Right ventricle myocardium inferior (tissue), 1 donor: ENCODE results near the gene GRIK3. TPM values are rescaled to one million over a fixed set of nuclear protein-coding genes. Genes with fewer than 3 reads are reported as not detected.

Source experiments
- ATAC-seq: fragments of 200-7000 bp; cut with Tn5 transposase; one replicate; pipeline ENCODE4 v1.9.1; 2020; ENCODE audit warnings: mild to moderate bottlenecking, moderate library complexity
- DNase-seq: peaks from one replicate; pipeline ENCODE4 v3.0.0; 2021; ENCODE audit errors: missing footprints
- intact Hi-C: fragments of 100-400 bp; cut with DNase I; formaldehyde crosslinking; loops from one replicate; pipeline ENCODE4 v1.11.0; 2022
- total RNA-seq: library from RNA; stranded (reverse); fragmentation: NEBNext Ultra II Directional; extraction: Animal tissue kit (Norgen Biotek cat#: 25700); gene quantifications from one replicate; pipeline ENCODE4 v1.2.1, GENCODE V29; 2021
- donor health status: DM: no; HTN: yes; CAD: no; lungs with severe emphysema.

Gene GRIK3
- total RNA-seq, 1 donor from 2014 or later, result 0.65 TPM

- ATAC-seq, result no peak
- DNase-seq, result no peak
- intact Hi-C loops, result no loop called here
These were observed 203.0 kb downstream of the GRIK3 start for GRCh38 chr1:36831186-36831810.

DNA sequence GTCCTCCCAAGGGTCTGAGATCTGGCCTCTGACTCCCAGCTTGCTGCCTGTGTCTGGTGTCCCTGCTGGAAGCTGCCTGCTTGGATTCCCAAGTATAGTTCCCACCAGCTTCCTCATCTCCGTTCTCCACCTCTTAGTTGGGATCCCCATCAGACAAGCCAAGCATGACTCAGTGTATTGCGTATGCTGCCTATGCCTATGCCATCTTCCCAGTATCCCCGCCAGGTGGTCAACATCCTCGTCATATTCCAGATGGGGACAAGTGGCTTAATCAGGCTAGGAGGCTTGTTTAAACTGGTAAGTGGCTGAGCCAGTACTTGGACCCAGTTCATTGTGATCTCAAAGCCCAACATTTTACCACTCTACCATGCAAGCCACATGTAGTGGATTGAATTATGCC, 204.4 kb downstream of the GRIK3 start:
- ATAC-seq, result no peak
- intact Hi-C loops, result no loop called here

DNA sequence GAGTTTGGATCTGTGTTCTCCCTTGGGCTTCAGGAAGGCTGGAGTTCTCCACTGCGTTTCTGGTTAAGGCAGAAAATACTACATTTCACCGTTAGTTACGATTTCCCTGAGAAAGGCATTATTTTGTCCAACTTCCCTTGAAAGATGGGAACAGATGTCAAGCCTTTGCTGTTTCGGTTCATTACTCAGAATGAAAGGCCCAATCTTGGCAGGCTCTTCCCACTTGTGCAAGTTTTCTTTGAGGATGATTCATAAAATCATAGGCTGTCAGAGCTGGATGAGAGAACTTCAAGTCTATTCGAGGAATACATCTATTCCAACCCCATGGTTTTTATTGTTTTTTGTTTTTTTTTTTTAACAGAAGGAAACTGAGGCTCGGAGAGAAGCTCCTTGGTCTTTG, 205.2 kb downstream of the GRIK3 start:
- DNase-seq (no peak), ATAC-seq (no peak)
- intact Hi-C loops, result no loop called here

More for the DNA sequence above, 204.4 kb downstream of the GRIK3 start:
- DNase-seq, result no peak

DNA sequence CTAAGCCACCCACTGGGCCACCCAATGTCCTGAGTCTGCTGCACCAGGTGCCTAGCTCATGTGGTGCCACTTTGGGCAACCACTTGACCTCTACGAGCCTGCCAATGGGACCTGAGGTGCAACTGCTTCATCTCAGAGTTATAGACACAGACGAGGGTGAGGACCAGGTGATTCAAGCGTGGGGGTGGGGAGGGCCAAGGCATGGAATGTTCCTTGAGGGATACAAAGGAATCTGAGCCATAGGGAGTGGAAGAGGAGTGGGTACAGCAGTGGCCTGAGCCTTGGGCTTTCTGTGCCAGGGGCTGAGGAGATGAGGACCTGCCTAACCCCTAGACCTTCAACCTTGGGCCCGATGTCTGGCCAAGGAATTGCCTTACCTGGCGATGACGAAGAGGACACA, 209.1 kb downstream of the GRIK3 start:
- ATAC-seq, result no peak

DNA sequence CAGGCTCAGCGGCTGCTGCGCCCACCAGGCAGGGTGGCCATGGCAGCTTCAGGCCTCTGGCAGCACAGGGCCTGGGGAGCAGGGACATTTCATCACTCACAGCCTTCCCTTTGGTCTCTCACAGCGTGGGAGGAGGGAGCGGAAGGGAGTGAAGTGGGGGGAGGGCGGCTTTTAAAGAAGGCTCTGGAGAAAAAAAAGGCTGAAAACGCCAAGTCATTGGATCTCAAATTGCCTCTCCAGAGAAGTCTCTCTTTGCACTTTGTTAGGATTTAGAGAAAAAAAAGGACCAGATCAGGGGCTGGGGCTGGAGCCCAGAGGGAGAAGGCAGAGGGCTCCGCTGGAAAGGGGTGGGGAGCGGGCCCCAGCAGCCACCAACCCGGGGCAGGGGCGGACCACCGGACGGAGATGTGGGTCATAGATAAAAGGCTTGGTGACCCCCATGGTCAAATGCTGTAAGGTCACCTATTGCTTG, 209.9 kb downstream of the GRIK3 start:
- ATAC-seq (no peak), DNase-seq (no peak)
- intact Hi-C loops, result no loop called here

More for the DNA sequence above, 209.1 kb downstream of the GRIK3 start:
- intact Hi-C loops, result no loop called here
- no peak for DNase-seq

DNA sequence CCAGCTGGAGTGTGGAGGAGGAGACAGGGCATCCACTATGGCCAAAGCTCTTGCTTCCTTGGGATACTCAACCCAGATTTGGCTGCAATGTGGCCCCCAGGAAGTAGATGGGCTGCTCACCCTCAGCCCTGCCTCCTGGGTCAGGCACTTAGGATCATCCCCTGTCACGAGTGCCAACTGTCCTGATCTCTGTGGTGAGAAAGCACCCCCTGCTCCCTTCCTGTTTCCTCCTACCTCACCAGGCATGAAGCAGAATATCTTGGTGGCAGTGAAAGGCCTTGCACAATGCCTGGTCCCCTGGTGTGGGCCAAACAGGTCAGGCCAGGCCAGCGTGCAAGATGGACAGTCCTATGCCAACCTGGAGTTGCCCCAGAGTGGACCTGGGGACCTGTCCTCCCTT, 211.7 kb downstream of the GRIK3 start:
- ATAC-seq (no peak), DNase-seq (no peak)
- intact Hi-C loops, result no loop called here

- DNase-seq, result no peak
- no peak for ATAC-seq
- intact Hi-C loops, result no loop called here
These were observed 212.9 kb downstream of the GRIK3 start for GRCh38 chr1:36821386-36821785.

DNA sequence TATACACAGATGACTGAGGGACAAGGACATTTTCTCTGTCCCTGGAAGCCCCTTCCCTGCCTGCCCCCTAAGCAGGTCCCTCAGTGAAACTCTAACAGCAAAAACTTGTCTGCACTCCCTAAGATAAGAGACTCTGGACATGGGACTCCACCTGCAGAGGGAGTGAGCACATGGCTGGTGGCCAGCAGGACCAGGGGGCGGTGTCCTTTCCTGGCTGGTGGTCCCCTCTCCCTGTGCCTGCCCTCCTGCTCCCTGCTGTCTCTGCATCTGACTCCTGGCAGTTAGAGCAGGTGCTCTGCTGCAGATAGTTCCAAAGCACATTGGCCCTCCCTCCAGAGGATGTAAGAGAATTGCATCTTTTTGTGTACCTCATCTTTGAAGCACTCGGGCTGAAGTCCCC, 215.5 kb downstream of the GRIK3 start:
- DNase-seq, result no peak
- ATAC-seq, result no peak
- intact Hi-C loops, result no loop called here

GRCh38 chr1:36816348-36816747, 218.0 kb downstream of the GRIK3 start:
- DNase-seq, result no peak
- intact Hi-C loops, result no loop called here
- ATAC-seq, result no peak

- no peak for DNase-seq
- intact Hi-C loops, result no loop called here
- ATAC-seq, result no peak
These were observed 219.5 kb downstream of the GRIK3 start for GRCh38 chr1:36814774-36815173.

DNA sequence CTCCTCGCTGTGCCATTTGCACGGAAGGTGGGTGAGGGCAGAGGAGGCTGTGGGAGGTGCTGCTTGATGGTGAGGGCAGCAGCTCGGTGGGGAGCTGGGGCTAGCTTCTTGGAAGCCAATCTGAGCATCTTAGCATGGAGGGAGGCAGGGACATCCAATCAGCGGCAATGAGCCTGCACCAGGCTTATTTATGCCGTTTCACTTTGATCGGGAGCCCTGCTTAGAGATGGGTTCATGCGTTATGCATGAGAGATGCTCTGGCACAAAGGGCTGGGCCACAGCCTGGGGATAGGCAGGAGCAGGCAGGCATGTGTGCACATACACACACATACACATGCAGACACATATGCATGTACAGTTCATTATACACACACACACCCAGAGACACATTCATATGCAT, 220.2 kb downstream of the GRIK3 start:
- DNase-seq, result no peak
- ATAC-seq, result no peak
- intact Hi-C loops, result no loop called here

GRCh38 chr1:36807262-36807661, 227.1 kb downstream of the GRIK3 start:
- intact Hi-C loops, result no loop called here
- DNase-seq, result no peak
- no peak for ATAC-seq

DNA sequence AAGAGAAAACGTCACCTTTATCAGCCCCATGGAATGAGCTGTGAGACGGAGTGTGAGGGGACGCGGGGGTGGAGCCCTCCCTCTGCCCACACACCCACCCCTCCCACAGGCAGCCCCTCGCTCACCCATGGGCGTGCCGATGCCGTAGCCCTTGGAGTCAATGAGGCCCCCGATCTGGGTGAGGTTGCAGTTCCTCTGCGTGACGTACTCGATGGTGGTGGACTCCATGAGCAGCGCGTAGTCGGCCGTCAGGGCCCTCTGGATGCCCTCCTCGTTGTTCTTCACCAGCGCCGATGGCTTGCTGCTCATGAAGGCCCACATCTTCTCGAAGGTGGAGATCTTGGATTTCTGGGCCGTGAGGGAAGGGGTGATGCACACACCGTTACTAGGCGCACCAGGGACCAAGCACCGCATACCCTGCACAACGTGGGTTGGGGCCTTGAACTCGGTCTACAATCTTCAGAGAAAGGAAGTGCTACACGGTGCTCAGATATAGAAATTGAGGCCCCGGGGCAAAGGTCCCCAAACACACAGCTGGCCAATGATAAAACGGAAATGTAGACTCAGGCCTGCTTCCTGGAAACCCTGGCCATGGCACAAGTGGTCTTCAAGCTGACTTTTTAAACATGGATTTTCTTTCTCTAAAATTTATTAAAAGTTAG, 228.2 kb downstream of the GRIK3 start:
- no peak for DNase-seq
- no peak for ATAC-seq
- intact Hi-C loops, result no loop called here

DNA sequence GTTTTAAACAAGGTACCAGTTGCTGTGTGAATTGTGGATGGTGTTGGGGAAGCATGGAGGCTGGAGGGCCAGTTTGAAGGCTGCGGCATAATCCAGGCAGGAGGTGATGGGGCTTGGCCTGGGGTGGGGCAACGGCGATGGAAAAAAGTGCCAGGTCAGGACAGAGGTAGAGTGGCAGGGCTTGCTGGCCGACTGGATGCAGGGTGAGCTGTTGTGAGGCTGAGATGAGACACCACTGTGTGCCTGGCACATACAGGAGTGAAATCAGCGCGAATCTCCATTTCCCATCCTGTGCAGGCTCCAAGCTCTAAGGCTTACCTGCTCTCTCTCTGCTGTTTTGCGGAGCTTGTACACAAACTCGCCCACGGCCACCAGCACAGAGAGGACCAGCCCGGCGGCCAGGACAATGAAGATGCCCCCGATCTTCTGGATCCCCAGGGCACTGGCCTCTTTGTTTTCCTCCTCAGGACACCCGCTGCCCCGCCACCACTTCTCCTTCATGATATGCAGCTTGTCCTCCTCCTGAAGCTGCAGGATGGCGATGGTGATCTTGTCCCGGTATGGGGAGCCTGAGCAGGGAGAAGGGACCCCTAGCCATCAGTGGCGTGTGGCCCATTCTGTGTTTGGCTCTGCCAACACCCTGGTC, 229.5 kb downstream of the GRIK3 start:
- no peak for ATAC-seq
- intact Hi-C loops, result no loop called here
- DNase-seq, result no peak

DNA sequence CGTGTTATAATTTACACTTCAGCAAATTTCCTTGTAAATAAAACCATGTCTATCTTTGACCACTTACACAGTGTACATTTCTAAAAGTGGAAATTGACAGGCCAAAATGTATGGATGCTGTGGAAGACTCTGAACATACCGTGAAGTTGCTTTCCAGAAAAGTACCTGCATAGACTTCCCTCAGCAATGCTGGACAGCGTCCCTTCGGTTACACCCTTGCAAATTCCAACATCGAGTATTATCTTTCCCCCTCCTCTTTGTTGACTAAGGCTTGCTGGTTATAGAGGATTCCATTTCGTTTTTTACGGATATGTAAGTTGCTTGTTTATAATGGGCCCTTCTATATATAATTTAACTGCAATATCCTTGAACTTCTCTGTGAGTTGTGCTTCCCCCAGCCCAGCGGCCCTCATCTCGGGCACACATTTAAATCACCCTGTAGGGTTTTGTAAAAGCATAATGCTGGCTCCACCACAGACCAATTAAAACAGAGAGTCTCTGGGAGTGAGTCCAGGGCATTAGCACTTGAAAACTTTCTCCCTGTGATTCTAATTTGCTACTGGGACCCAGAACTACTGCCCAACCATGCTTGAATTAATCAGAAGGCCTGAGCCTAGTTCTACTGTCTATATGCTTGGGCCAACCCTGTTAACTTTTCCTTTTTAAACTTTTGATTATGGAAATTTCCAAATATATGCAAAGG, 230.3 kb downstream of the GRIK3 start:
- ATAC-seq (no peak), DNase-seq (no peak)
- intact Hi-C loops, result no loop called here

DNA sequence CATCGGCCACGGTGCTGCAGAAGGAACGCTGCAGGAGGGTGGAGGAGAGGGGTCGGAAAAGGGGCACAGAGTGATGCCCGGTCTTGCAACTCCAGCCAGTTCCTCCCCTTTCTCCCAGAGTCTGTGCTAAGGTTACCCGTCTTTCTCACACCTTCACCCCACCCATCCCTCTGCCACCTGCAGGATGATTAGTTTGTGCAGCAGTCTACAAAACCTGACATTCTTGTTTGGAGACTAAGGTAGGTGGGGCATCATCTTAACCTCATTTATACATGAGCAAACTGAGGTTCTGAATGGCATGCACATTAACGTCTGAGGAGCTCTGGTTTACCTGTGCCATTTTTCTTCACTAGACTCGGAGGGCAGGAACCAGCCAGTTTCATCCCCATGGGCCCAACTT, 232.3 kb downstream of the GRIK3 start:
- ATAC-seq, result no peak
- intact Hi-C loops, result no loop called here
- no peak for DNase-seq

- no peak for DNase-seq
- intact Hi-C loops, result no loop called here
- ATAC-seq, result no peak
These were observed 236.6 kb downstream of the GRIK3 start for GRCh38 chr1:36797761-36798160.

GRCh38 chr1:36796733-36797132, 237.6 kb downstream of the GRIK3 start:
- DNase-seq (no peak), ATAC-seq (no peak)
- intact Hi-C loops, result no loop called here

DNA sequence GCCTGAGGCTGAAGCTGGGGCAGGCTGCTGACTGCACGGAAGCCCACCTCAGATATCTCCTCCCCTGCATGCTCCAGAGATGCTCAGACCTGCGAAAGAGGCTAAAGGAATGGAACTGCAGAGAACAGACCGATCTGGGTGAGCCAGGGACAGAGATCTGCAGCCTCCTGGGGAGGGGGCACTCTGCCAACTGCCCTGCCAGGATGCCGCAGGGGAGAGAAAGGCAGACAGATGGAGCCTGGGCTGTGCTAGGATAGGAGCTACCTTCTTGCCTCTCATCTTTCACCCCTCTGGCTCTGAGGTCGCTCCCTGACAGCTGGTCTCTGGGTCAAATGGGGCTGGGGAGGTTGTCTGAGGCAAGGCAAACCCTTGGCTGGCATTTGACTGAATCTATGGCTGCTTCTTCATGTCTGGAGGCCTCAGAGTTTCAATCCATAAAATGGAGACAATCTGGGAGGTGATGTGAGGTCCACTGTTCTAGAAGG, 238.2 kb downstream of the GRIK3 start:
- no peak for ATAC-seq
- no peak for DNase-seq
- intact Hi-C loops, result no loop called here

GRCh38 chr1:36794460-36794859, 239.9 kb downstream of the GRIK3 start:
- intact Hi-C loops, result no loop called here
- no peak for DNase-seq
- no peak for ATAC-seq
